ENCODE results near the gene GULP1. TPM values are rescaled to one million over a fixed set of nuclear protein-coding genes. Genes with fewer than 3 reads are reported as not detected.

GULP1 gene
- total RNA-seq, 1 donor from 2014 or later: 30.0 TPM

DNA sequence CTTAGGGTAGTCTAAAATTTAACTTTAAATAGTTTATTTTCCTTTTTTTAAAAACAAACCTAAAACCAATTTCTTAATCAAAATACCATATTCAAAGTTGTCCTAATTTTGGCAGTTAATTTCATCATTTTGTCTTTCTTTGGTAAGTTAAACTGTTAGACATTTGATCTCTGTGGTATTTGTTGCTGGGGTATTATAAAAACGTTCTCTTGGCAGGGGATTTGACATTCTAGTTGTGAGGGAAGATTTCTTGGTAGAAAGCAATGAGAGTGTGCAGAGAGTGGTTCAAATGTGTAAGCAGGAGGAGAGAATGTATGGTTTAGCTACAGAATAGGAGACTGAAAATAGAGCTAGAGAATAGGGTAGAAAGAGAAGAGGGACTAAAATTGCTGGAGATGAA is 14.6 kb downstream of the GULP1 start:
- no peaks in the 10 kb centered on the region for H3K27me3 ChIP-seq (ENCODE audit: control insufficient read depth, insufficient read depth, low read length)
- no peaks in the 10 kb centered on the region for H3K36me3 ChIP-seq (ENCODE audit: control insufficient read depth, insufficient read depth, low read length)
- no peak overlapping the region for H3K4me3 ChIP-seq (ENCODE audit: low read depth, low read length)
- TF ChIP-seq, protein P1, sequence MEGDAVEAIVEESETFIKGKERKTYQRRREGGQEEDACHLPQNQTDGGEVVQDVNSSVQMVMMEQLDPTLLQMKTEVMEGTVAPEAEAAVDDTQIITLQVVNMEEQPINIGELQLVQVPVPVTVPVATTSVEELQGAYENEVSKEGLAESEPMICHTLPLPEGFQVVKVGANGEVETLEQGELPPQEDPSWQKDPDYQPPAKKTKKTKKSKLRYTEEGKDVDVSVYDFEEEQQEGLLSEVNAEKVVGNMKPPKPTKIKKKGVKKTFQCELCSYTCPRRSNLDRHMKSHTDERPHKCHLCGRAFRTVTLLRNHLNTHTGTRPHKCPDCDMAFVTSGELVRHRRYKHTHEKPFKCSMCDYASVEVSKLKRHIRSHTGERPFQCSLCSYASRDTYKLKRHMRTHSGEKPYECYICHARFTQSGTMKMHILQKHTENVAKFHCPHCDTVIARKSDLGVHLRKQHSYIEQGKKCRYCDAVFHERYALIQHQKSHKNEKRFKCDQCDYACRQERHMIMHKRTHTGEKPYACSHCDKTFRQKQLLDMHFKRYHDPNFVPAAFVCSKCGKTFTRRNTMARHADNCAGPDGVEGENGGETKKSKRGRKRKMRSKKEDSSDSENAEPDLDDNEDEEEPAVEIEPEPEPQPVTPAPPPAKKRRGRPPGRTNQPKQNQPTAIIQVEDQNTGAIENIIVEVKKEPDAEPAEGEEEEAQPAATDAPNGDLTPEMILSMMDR (IDR thresholded peaks at IDR 0.05; ENCODE audit: insufficient read depth, low read length, severe bottlenecking): no peak
- FAIRE-seq: no peak
- DNase-seq (ENCODE audit: low read depth): no peak

DNA sequence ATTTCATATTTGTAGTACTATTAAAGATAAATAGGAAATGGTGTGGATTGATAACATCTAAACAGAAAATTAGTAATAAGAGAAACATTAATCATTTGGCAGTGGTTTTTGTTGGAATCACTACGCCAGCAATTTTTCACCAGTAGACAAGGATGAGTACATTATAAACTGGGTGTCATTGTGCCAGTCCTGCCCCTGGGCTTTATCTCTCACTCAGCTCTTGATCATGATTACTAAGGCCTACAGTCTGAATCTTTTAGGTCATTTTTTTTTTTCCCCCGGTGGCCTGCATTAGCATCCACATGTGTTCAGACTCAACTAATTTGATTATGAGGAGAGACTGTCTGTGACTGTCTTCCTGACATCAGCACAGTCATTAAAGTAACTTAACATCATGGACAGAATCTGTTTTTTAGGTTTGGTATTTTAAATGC is 16.2 kb downstream of the GULP1 start:
- H3K4me3 ChIP-seq (ENCODE audit: low read depth, low read length): no peak overlapping the region
- DNase-seq (ENCODE audit: low read depth): no peak
- TF ChIP-seq, protein P1 (IDR thresholded peaks at IDR 0.05; ENCODE audit: insufficient read depth, low read length, severe bottlenecking): no peak
- no peaks in the 10 kb centered on the region for H3K36me3 ChIP-seq (ENCODE audit: control insufficient read depth, insufficient read depth, low read length)
- no peak for FAIRE-seq
- H3K27me3 ChIP-seq (ENCODE audit: control insufficient read depth, insufficient read depth, low read length): no peaks in the 10 kb centered on the region

DNA sequence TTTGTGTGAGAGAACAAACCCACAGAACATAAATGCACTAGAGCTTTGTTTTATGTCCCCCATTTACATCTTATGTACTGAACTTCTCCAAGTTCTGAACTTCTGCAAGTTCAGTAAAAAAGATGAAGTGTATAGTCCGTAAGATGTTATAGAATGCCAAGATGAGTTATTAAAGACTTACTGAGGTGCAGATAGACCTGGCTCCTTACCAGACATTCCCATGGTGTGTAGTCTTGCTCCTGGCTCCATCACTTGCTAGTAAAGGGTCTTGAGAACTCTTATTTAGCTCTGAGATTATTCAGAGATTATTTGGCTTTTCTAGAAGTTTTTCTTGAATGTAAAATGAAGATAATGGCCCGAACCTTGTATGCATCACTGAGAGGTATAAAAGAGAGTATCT is 16.8 kb downstream of the GULP1 start:
- no peak overlapping the region for H3K4me3 ChIP-seq (ENCODE audit: low read depth, low read length)
- TF ChIP-seq, protein P1 (IDR thresholded peaks at IDR 0.05; ENCODE audit: insufficient read depth, low read length, severe bottlenecking): no peak
- H3K36me3 ChIP-seq (ENCODE audit: control insufficient read depth, insufficient read depth, low read length): no peaks in the 10 kb centered on the region
- FAIRE-seq (no peak), DNase-seq (ENCODE audit: low read depth) (no peak)
- no peaks in the 10 kb centered on the region for H3K27me3 ChIP-seq (ENCODE audit: control insufficient read depth, insufficient read depth, low read length)

DNA sequence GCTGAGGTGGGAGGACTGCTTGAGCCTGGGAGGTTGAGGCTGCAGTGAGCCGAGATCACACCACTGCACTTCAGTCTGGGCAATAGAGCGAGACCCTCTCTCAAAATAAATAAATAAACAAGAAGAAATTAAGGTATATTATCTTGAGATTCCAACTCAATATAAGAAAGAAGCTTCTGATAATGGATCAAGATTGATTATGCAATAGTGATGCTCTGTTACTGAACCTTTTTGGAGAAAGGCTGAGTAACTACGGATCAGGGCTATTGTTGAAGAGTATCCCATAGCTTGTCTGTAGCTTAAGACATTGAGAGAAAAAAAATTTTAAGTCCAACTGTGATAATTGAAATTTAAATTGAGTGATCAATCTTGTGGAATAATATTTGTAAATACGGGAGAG is 17.7 kb downstream of the GULP1 start:
- no peaks in the 10 kb centered on the region for H3K27me3 ChIP-seq (ENCODE audit: control insufficient read depth, insufficient read depth, low read length)
- no peak for FAIRE-seq
- no peak for DNase-seq (ENCODE audit: low read depth)

DNA sequence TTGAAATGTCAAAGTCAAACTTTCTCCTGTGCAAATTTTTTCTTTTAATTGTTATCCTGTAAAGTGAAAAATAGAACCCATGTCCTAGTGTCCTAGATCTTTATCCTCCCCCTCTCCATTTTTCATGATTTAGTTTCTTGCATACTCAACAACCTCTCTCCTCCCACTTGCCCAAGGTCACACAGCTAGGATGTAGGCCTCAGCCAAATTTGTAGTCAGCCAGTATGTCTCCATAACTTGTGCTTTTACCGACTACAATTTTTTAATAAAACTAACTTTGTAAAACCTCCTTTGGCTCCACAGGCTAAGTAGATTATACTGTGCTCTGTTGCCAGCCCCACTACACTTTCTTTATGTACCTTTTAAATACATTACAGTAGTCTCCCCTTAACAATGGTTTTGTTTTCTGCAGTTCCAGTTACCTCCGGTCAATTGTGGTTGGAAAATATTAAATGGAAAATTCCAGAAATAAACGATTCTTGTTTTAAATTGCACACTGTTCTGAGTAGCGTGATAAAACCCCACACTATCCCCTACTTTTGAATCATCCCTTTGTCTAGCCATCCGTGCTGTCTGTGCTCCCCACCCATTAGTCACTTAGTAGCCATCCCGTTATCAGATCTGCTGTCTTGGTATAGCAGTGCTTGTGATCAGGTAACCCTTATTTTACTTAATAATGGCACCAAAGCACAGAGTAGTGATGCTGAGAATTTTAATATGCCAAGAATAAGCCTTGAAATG is 22.8 kb downstream of the GULP1 start:
- DNase-seq (ENCODE audit: low read depth): no peak
- Histone ChIP-seq H3K36me3 (ENCODE audit: control insufficient read depth, insufficient read depth, low read length) (no peaks in the 10 kb centered on the region), H3K27me3 (ENCODE audit: control insufficient read depth, insufficient read depth, low read length) (no peaks in the 10 kb centered on the region), H3K4me3 (ENCODE audit: low read depth, low read length) (no peak overlapping the region)
- TF ChIP-seq, protein P1 (IDR thresholded peaks at IDR 0.05; ENCODE audit: insufficient read depth, low read length, severe bottlenecking): no peak
- no peak for FAIRE-seq

More for the DNA sequence above, 17.7 kb downstream of the GULP1 start:
- Histone ChIP-seq H3K36me3 (ENCODE audit: control insufficient read depth, insufficient read depth, low read length) (no peaks in the 10 kb centered on the region), H3K4me3 (ENCODE audit: low read depth, low read length) (no peak overlapping the region)
- TF ChIP-seq, protein P1 (IDR thresholded peaks at IDR 0.05; ENCODE audit: insufficient read depth, low read length, severe bottlenecking): no peak

DNA sequence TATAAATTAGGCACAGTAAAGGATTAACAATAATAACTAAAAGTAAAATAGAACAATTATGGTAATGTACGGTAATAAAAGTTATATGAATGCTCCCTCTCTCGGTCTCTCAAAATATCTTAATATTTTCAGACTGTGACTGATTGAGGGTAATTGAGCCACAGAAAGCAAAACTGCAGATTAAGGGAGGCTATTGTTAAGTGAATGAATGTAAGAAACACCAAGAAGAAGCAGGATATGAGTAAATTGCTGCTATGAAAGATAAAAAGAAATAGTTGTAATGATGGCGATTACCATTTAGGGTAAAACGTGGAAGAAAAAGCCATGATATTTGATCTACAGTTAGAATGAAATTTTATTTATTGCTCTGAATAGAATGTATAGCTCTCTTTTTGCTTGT is 24.1 kb downstream of the GULP1 start:
- H3K4me3 ChIP-seq (ENCODE audit: low read depth, low read length): no peak overlapping the region
- no peak for FAIRE-seq

More for the DNA sequence above, 24.1 kb downstream of the GULP1 start:
- TF ChIP-seq, protein P1 (IDR thresholded peaks at IDR 0.05; ENCODE audit: insufficient read depth, low read length, severe bottlenecking): no peak
- H3K36me3 ChIP-seq (ENCODE audit: control insufficient read depth, insufficient read depth, low read length): no peaks in the 10 kb centered on the region
- H3K27me3 ChIP-seq (ENCODE audit: control insufficient read depth, insufficient read depth, low read length): no peaks in the 10 kb centered on the region
- DNase-seq (ENCODE audit: low read depth): no peak
